SK-N-SH (cell line): ENCODE measurements around the gene TCF3.

Experiments used
- EP300 ChIP-seq, 2 experiments: IDR thresholded peaks; 2 replicates each; pipeline versions ENCODE4 v1.4.0 to v1.6.1; 2012; ENCODE audit warnings: borderline replicate concordance in 1 of 2, low read depth in 1 of 2, low read length in 1 of 2
- JUND ChIP-seq: IDR thresholded peaks from 2 replicates; pipeline ENCODE4 v1.4.0; 2012
- POLR2AphosphoS5 ChIP-seq: IDR thresholded peaks from 2 replicates; pipeline ENCODE4 v1.6.1; 2012; ENCODE audit warnings: low read depth, low read length
- TF ChIP-seq, protein P1 (sequence below): fragments of 200-600 bp; sonication (generic); IDR thresholded peaks from 2 replicates; pipeline ENCODE4 v1.6.1; 2017; ENCODE audit warnings: antibody characterized with exemption, mild to moderate bottlenecking, moderate library complexity
- TF ChIP-seq, protein P2 (sequence below): IDR thresholded peaks from 2 replicates; pipeline ENCODE4 v1.4.0; 2012; ENCODE audit warnings: low read depth, borderline replicate concordance

GRCh38 chr19:1566392-1567115 lies 85.9 kb downstream of the TCF3 start:
- TF ChIP-seq POLR2AphosphoS5 (peak; percentile 84), JUND (no peak), EP300 (IDR thresholded peaks at IDR 0.05; ENCODE audit: borderline replicate concordance in 1 of 2, low read depth in 1 of 2, low read length in 1 of 2) (no peak)
- TF ChIP-seq, protein P1, sequence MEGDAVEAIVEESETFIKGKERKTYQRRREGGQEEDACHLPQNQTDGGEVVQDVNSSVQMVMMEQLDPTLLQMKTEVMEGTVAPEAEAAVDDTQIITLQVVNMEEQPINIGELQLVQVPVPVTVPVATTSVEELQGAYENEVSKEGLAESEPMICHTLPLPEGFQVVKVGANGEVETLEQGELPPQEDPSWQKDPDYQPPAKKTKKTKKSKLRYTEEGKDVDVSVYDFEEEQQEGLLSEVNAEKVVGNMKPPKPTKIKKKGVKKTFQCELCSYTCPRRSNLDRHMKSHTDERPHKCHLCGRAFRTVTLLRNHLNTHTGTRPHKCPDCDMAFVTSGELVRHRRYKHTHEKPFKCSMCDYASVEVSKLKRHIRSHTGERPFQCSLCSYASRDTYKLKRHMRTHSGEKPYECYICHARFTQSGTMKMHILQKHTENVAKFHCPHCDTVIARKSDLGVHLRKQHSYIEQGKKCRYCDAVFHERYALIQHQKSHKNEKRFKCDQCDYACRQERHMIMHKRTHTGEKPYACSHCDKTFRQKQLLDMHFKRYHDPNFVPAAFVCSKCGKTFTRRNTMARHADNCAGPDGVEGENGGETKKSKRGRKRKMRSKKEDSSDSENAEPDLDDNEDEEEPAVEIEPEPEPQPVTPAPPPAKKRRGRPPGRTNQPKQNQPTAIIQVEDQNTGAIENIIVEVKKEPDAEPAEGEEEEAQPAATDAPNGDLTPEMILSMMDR = no peak
- TF ChIP-seq, protein P2, sequence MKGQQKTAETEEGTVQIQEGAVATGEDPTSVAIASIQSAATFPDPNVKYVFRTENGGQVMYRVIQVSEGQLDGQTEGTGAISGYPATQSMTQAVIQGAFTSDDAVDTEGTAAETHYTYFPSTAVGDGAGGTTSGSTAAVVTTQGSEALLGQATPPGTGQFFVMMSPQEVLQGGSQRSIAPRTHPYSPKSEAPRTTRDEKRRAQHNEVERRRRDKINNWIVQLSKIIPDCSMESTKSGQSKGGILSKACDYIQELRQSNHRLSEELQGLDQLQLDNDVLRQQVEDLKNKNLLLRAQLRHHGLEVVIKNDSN = no peak
